GM19467 (cell line): ENCODE measurements around the gene RAB3C.

Experiments
- ATAC-seq: cut with Tn5 transposase; IDR thresholded peaks from one replicate; pipeline ENCODE4 v1.9.1; 2021; ENCODE audit warnings: mild to moderate bottlenecking, moderate library complexity; ENCODE audit not compliant: unreplicated experiment

Gene RAB3C

GRCh38 chr5:58905944-58906343 lies 323.1 kb downstream of the RAB3C start:
- ATAC-seq: no peak
